GM23248 (cell line): Measurements from ENCODE around the gene RECQL5. TPM values are rescaled to one million over a fixed set of nuclear protein-coding genes. Genes with fewer than 3 reads are reported as not detected.
A peak's percentile ranks its signal among the peaks of the same experiment; 100 is the strongest.

Experiments used
- DNase-seq: peaks from one replicate; pipeline ENCODE4 v3.0.0-alpha.2; 2015
- H2AFZ ChIP-seq: fragments of 200-600 bp; sonication (generic); 2 replicates; pipeline ENCODE4 v1.6.1; 2016; ENCODE audit warnings: antibody characterized with exemption
- H3F3A ChIP-seq: fragments of 200-600 bp; sonication (generic); 2 replicates; pipeline ENCODE4 v1.6.1; 2016; ENCODE audit warnings: mild to moderate bottlenecking, antibody characterized with exemption, mixed run types; ENCODE audit not compliant: insufficient read depth
- H3K27ac ChIP-seq: fragments of 200-600 bp; sonication (generic); 2 replicates; pipeline ENCODE4 v1.5.1; 2016; ENCODE audit warnings: mild to moderate bottlenecking
- H3K27me3 ChIP-seq: fragments of 200-600 bp; sonication (generic); replicated peaks from 2 replicates; pipeline ENCODE4 v1.6.1; 2016; ENCODE audit warnings: mild to moderate bottlenecking; ENCODE audit not compliant: insufficient read depth
- H3K36me3 ChIP-seq: fragments of 200-600 bp; sonication (generic); 2 replicates; pipeline ENCODE4 v1.6.1; 2016; ENCODE audit warnings: low read depth, mild to moderate bottlenecking
- H3K4me1 ChIP-seq: fragments of 200-600 bp; sonication (generic); 2 replicates; pipeline ENCODE4 v1.6.1; 2016; ENCODE audit warnings: mild to moderate bottlenecking; ENCODE audit not compliant: insufficient read depth
- H3K4me2 ChIP-seq: fragments of 200-600 bp; sonication (generic); one replicate; pipeline ENCODE4 v1.6.1; 2016; ENCODE audit warnings: mild to moderate bottlenecking; ENCODE audit not compliant: unreplicated experiment
- H3K4me3 ChIP-seq: fragments of 200-600 bp; sonication (generic); 2 replicates; pipeline ENCODE4 v1.5.1; 2016; ENCODE audit warnings: mild to moderate bottlenecking
- H3K79me2 ChIP-seq: fragments of 200-600 bp; sonication (generic); 2 replicates; pipeline ENCODE4 v1.6.1; 2016; ENCODE audit warnings: mild to moderate bottlenecking; ENCODE audit not compliant: insufficient read depth
- H3K9ac ChIP-seq: fragments of 200-600 bp; sonication (generic); 2 replicates; pipeline ENCODE4 v1.6.1; 2016; ENCODE audit warnings: mild to moderate bottlenecking
- H3K9me2 ChIP-seq: fragments of 200-600 bp; sonication (generic); 2 replicates; pipeline ENCODE4 v1.6.1; 2016; ENCODE audit warnings: mixed run types, mild to moderate bottlenecking, moderate library complexity; ENCODE audit not compliant: insufficient read depth
- H3K9me3 ChIP-seq: fragments of 200-600 bp; sonication (generic); one replicate; pipeline ENCODE4 v1.6.1; 2017; ENCODE audit warnings: low read depth
- H4K20me1 ChIP-seq: fragments of 200-600 bp; sonication (generic); 2 replicates; pipeline ENCODE4 v1.6.0; 2016; ENCODE audit not compliant: insufficient read depth
- EZH2 ChIP-seq: fragments of 200-600 bp; sonication (generic); IDR thresholded peaks from 2 replicates; pipeline ENCODE4 v1.6.1; 2018; ENCODE audit warnings: antibody characterized with exemption, mild to moderate bottlenecking; ENCODE audit not compliant: insufficient read depth, poor library complexity, severe bottlenecking
- EZH2phosphoT487 ChIP-seq: fragments of 200-600 bp; sonication (generic); IDR thresholded peaks from 2 replicates; pipeline ENCODE4 v1.6.1; 2018; ENCODE audit warnings: antibody characterized with exemption, moderate library complexity, mild to moderate bottlenecking, low read depth; ENCODE audit not compliant: insufficient read depth
- WGBS, 2 experiments: methylation state at CpG; one replicate each; pipeline ENCODE4 v1.1.6; 2015 to 2017; ENCODE audit warnings: low lambda C conversion rate in 2 of 2, low coverage in 1 of 2; ENCODE audit errors: missing lambda C conversion rate in 2 of 2; 5-methylcytosine and 5-hydroxymethylcytosine counted together
- in situ Hi-C: fragments of 300-500 bp; cut with MboI; formaldehyde crosslinking; loops from 2 replicates; pipeline ENCODE4 v1.15.0; 2020
- polyA plus RNA-seq: library from polyadenylated mRNA; unstranded; fragments of >200 nt; fragmentation: Nextera tagmentation; extraction: Ambion mirVana; gene quantifications from 2 replicates; pipeline ENCODE4 v1.2.1, GENCODE V29; 2016
- total RNA-seq: library from RNA; depleted of rRNA; stranded (reverse); fragments of >200 nt; shearing (Covaris generic); gene quantifications from 2 replicates; pipeline ENCODE4 v1.2.3, GENCODE V29; 2014

Gene RECQL5
- total and polyA plus RNA-seq, 2 experiments from 2014 or later = 12.8 to 20.9 TPM

- no peak overlapping the region for H3K27ac ChIP-seq
- no peak overlapping the region for H3K4me3 ChIP-seq
Measured at GRCh38 chr17:75652934-75653549, 13.9 kb downstream of the RECQL5 start.

GRCh38 chr17:75652341-75652740 is 14.6 kb downstream of the RECQL5 start:
- Histone ChIP-seq H3K9ac (no peak overlapping the region), H3K27me3 (no peaks in the 10 kb centered on the region), H3F3A (no peaks in the 10 kb centered on the region), H3K4me3 (no peak overlapping the region), H3K4me2 (no peak overlapping the region), H3K4me1 (no peaks in the 10 kb centered on the region), H3K79me2 (no peaks in the 10 kb centered on the region), H3K9me3 (no peaks in the 10 kb centered on the region), H4K20me1 (no peaks in the 10 kb centered on the region), H3K36me3 (peaks cover 4% of the 10 kb centered on the region; the same call in 1 of the 2 replicates), H3K9me2 (no peaks in the 10 kb centered on the region), H3K27ac (no peak overlapping the region), H2AFZ (no peak overlapping the region)
- WGBS, 2 experiments = 98 to 99% methylated on average over 5 of the region's 5 CpGs
- TF ChIP-seq EZH2phosphoT487 (no peak), EZH2 (no peak)
- no peak for DNase-seq
- in situ Hi-C loops = loop anchor here (10.0 kb wide), 1 partner anchor 58 kb away; no protein-coding TSS in a partner anchor

More at GRCh38 chr17:75652934-75653549, 13.9 kb downstream of the RECQL5 start:
- WGBS, 2 experiments = 64 to 67% methylated on average over 6 of the region's 6 CpGs
- Histone ChIP-seq H3K9me2 (no peaks in the 10 kb centered on the region), H3K36me3 (peaks cover 4% of the 10 kb centered on the region; the same call in 1 of the 2 replicates), H3K4me2 (no peak overlapping the region), H3K79me2 (no peaks in the 10 kb centered on the region), H3F3A (no peaks in the 10 kb centered on the region), H2AFZ (no peak overlapping the region), H3K4me1 (no peaks in the 10 kb centered on the region), H3K9ac (no peak overlapping the region), H3K9me3 (no peaks in the 10 kb centered on the region), H4K20me1 (no peaks in the 10 kb centered on the region), H3K27me3 (no peaks in the 10 kb centered on the region)
- in situ Hi-C loops = loop anchor here (10.0 kb wide), 1 partner anchor 58 kb away; no protein-coding TSS in a partner anchor
- peak; percentile 54 for DNase-seq
- TF ChIP-seq EZH2 (no peak), EZH2phosphoT487 (no peak)

- Histone ChIP-seq H3K4me2 (no peak overlapping the region), H3F3A (no peaks in the 10 kb centered on the region), H3K4me1 (no peaks in the 10 kb centered on the region), H3K36me3 (peaks cover 4% of the 10 kb centered on the region; the same call in 1 of the 2 replicates), H3K4me3 (no peak overlapping the region), H4K20me1 (no peaks in the 10 kb centered on the region), H3K9me2 (no peaks in the 10 kb centered on the region), H3K79me2 (no peaks in the 10 kb centered on the region), H3K27ac (no peak overlapping the region), H3K9me3 (no peaks in the 10 kb centered on the region), H3K27me3 (no peaks in the 10 kb centered on the region), H3K9ac (no peak overlapping the region), H2AFZ (no peak overlapping the region)
- DNase-seq = no peak
- TF ChIP-seq EZH2phosphoT487 = no peak
- TF ChIP-seq EZH2 = no peak
- 94 to 97% methylated on average over 7 of the region's 7 CpGs for WGBS, 2 experiments
- in situ Hi-C loops = loop anchor here (10.0 kb wide), 1 partner anchor 56 kb away; no protein-coding TSS in a partner anchor
Measured at GRCh38 chr17:75650874-75651273, 16.1 kb downstream of the RECQL5 start.

- in situ Hi-C loops = loop anchor here (10.0 kb wide), 1 partner anchor 55 kb away; no protein-coding TSS in a partner anchor
Measured at GRCh38 chr17:75649687-75650086, 17.3 kb downstream of the RECQL5 start.

More at GRCh38 chr17:75649687-75650086, 17.3 kb downstream of the RECQL5 start:
- Histone ChIP-seq H3K4me2 (no peak overlapping the region), H3K9me3 (no peaks in the 10 kb centered on the region), H3K27me3 (no peaks in the 10 kb centered on the region), H3K9ac (no peak overlapping the region), H3F3A (no peaks in the 10 kb centered on the region), H4K20me1 (no peaks in the 10 kb centered on the region), H3K27ac (no peak overlapping the region), H3K9me2 (no peaks in the 10 kb centered on the region), H3K36me3 (peaks cover 4% of the 10 kb centered on the region; the same call in 1 of the 2 replicates), H3K4me3 (no peak overlapping the region), H3K79me2 (no peaks in the 10 kb centered on the region), H2AFZ (no peak overlapping the region), H3K4me1 (no peaks in the 10 kb centered on the region)
- no peak for DNase-seq
- WGBS, 2 experiments = 94% methylated on average over 6 of the region's 6 CpGs
- no peak for TF ChIP-seq EZH2phosphoT487
- TF ChIP-seq EZH2 = no peak
